Tibial nerve (tissue), 4 donors: ENCODE measurements around the gene NOTCH1.

ENCODE experiments used
- EP300 ChIP-seq, 2 donors: sonication (generic); formaldehyde crosslinking; IDR thresholded peaks; one replicate each; pipeline ENCODE4 v1.6.1; 2017; ENCODE audit warnings: antibody characterized with exemption in 2 of 2, mild to moderate bottlenecking in 1 of 2
- POLR2A ChIP-seq, 2 donors: fragments of 450-650 bp; IDR thresholded peaks; one replicate each; pipeline ENCODE4 v1.6.1; 2017; ENCODE audit warnings: antibody characterized with exemption in 2 of 2, mild to moderate bottlenecking in 2 of 2, moderate library complexity in 2 of 2
- TF ChIP-seq, protein P1 (sequence below), 5 experiments: fragments of 200-600 bp in 3 of 5; fragments of 450-650 bp in 2 of 5; sonication (generic) in 3 of 5; IDR thresholded peaks; one replicate each; pipeline ENCODE4 v1.5.1; 2016 to 2019; ENCODE audit warnings: antibody characterized with exemption in 5 of 5, mild to moderate bottlenecking in 3 of 5, moderate library complexity in 2 of 5

GRCh38 chr9:136484153-136485048 is 61.4 kb downstream of the NOTCH1 start:
- TF ChIP-seq, protein P1, sequence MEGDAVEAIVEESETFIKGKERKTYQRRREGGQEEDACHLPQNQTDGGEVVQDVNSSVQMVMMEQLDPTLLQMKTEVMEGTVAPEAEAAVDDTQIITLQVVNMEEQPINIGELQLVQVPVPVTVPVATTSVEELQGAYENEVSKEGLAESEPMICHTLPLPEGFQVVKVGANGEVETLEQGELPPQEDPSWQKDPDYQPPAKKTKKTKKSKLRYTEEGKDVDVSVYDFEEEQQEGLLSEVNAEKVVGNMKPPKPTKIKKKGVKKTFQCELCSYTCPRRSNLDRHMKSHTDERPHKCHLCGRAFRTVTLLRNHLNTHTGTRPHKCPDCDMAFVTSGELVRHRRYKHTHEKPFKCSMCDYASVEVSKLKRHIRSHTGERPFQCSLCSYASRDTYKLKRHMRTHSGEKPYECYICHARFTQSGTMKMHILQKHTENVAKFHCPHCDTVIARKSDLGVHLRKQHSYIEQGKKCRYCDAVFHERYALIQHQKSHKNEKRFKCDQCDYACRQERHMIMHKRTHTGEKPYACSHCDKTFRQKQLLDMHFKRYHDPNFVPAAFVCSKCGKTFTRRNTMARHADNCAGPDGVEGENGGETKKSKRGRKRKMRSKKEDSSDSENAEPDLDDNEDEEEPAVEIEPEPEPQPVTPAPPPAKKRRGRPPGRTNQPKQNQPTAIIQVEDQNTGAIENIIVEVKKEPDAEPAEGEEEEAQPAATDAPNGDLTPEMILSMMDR (IDR thresholded peaks at IDR 0.05) = no peak
- no peak for TF ChIP-seq POLR2A (IDR thresholded peaks at IDR 0.05)
- TF ChIP-seq EP300 (IDR thresholded peaks at IDR 0.05) = no peak
